HepG2 (cell line): ENCODE results near the gene SLC22A23. TPM values are rescaled to one million over a fixed set of nuclear protein-coding genes. Genes with fewer than 3 reads are reported as not detected.
A peak's percentile ranks its signal among the peaks of the same experiment; 100 is the strongest.

Experiments
- ATM ChIP-seq: fragments of 450-650 bp; IDR thresholded peaks from 2 replicates; pipeline ENCODE4 v1.7.1; 2017; ENCODE audit warnings: mild to moderate bottlenecking, borderline replicate concordance
- GABPA ChIP-seq, 2 experiments: IDR thresholded peaks; 2 replicates each; pipeline ENCODE4 v1.6.1; 2011 to 2016; ENCODE audit warnings: low read depth in 2 of 2, low read length in 1 of 2, missing biosample characterization in 1 of 2, missing genetic modification characterization in 1 of 2
- ISL2 ChIP-seq: sonication (generic); formaldehyde crosslinking; IDR thresholded peaks from 2 replicates; pipeline ENCODE4 v1.5.0; 2020; ENCODE audit warnings: missing genetic modification reagents
- KDM5B ChIP-seq: sonication (generic); formaldehyde crosslinking; IDR thresholded peaks from 2 replicates; pipeline ENCODE4 v1.4.0; 2020; ENCODE audit warnings: missing genetic modification reagents, mild to moderate bottlenecking, borderline replicate concordance
- KLF16 ChIP-seq, 2 experiments: sonication (generic) in 1 of 2; formaldehyde crosslinking in 1 of 2; IDR thresholded peaks; 2 replicates each; pipeline versions ENCODE4 v1.6.1 to v1.8.0; 2016 to 2023; ENCODE audit warnings: missing genetic modification reagents in 2 of 2, missing compliant biosample characterization in 1 of 2
- KMT2A ChIP-seq: sonication (generic); formaldehyde crosslinking; IDR thresholded peaks from 2 replicates; pipeline ENCODE4 v1.4.0; 2020; ENCODE audit warnings: missing genetic modification reagents
- MEIS2 ChIP-seq: sonication (generic); formaldehyde crosslinking; IDR thresholded peaks from 2 replicates; pipeline ENCODE4 v1.9.0; 2021; ENCODE audit warnings: mild to moderate bottlenecking, missing genetic modification reagents
- NFATC3 ChIP-seq: sonication (generic); formaldehyde crosslinking; IDR thresholded peaks from 2 replicates; pipeline ENCODE4 v1.5.1; 2020; ENCODE audit warnings: mild to moderate bottlenecking, missing genetic modification reagents
- ZBTB4 ChIP-seq: sonication (generic); formaldehyde crosslinking; IDR thresholded peaks from 2 replicates; pipeline ENCODE4 v1.4.0; 2020; ENCODE audit warnings: missing genetic modification reagents, mild to moderate bottlenecking, borderline replicate concordance
- ZFX ChIP-seq: sonication (generic); formaldehyde crosslinking; IDR thresholded peaks from 2 replicates; pipeline ENCODE4 v1.4.0; 2020; ENCODE audit warnings: mild to moderate bottlenecking, low read depth, missing genetic modification reagents, moderate library complexity
- ZNF33A ChIP-seq: sonication (generic); formaldehyde crosslinking; IDR thresholded peaks from 2 replicates; pipeline ENCODE4 v1.5.1; 2020; ENCODE audit warnings: missing genetic modification reagents, mild to moderate bottlenecking, moderate library complexity, borderline replicate concordance
- ZNF558 ChIP-seq: sonication (generic); formaldehyde crosslinking; IDR thresholded peaks from 2 replicates; pipeline ENCODE4 v1.9.0; 2022; ENCODE audit warnings: mild to moderate bottlenecking, missing genetic modification reagents, borderline replicate concordance
- ZNF614 ChIP-seq: IDR thresholded peaks from 2 replicates; pipeline ENCODE4 v1.6.1; 2018; ENCODE audit warnings: missing biosample characterization, missing genetic modification reagents, inconsistent platforms, borderline replicate concordance
- polyA plus RNA-seq, 8 experiments: library from polyadenylated mRNA; depleted of rRNA in 3 of 8; stranded (reverse) in 7 of 8; unstranded in 1 of 8; fragments of >200 nt; fragmentation: Illumina TruSeq in 4 of 8; extraction: Trizol in 4 of 8; gene quantifications; 2 replicates each; pipeline versions ENCODE4 v1.2.1 to v1.2.3, GENCODE V29; 2011 to 2016; ENCODE audit warnings: low read depth in 4 of 8, missing spikeins in 1 of 8, mixed read lengths in 1 of 8; ENCODE audit not compliant: insufficient read depth in 1 of 8
- total RNA-seq, 5 experiments: library from RNA; depleted of rRNA; stranded (reverse); fragments of >200 nt; fragmentation: Illumina TruSeq; extraction: Trizol; gene quantifications; 2 replicates each; pipeline ENCODE4 v1.2.3, GENCODE V29; 2016; ENCODE audit warnings: low read depth in 1 of 5
- TF ChIP-seq, protein P1 (sequence below): sonication (generic); formaldehyde crosslinking; IDR thresholded peaks from 2 replicates; pipeline ENCODE4 v1.8.0; 2023; ENCODE audit warnings: mild to moderate bottlenecking, missing genetic modification reagents
- TF ChIP-seq, protein P2 (sequence below): IDR thresholded peaks from 2 replicates; pipeline ENCODE4 v1.6.1; 2012; ENCODE audit warnings: low read length, improper control_type of control experiment
- TF ChIP-seq, protein P3 (sequence below), 2 experiments: fragments of 450-650 bp in 1 of 2; sonication (generic) in 1 of 2; formaldehyde crosslinking; IDR thresholded peaks; 2 replicates each; pipeline versions ENCODE4 v1.5.0 to v1.8.0; 2020 to 2022; ENCODE audit warnings: mild to moderate bottlenecking in 1 of 2, missing genetic modification reagents in 1 of 2
- TF ChIP-seq, protein P4 (sequence below): sonication (generic); formaldehyde crosslinking; IDR thresholded peaks from 2 replicates; pipeline ENCODE4 v1.5.0; 2020; ENCODE audit warnings: mild to moderate bottlenecking, missing genetic modification reagents, moderate library complexity

SLC22A23 gene
- total and polyA plus RNA-seq, 2 of the 13 experiments (the other 11 are each of a cell fraction or from before 2014, with no cell fraction given) = 11.8 to 17.5 TPM

GRCh38 chr6:3251462-3252314 is 205.2 kb downstream of the SLC22A23 start (continued):
- TF ChIP-seq, protein P1, sequence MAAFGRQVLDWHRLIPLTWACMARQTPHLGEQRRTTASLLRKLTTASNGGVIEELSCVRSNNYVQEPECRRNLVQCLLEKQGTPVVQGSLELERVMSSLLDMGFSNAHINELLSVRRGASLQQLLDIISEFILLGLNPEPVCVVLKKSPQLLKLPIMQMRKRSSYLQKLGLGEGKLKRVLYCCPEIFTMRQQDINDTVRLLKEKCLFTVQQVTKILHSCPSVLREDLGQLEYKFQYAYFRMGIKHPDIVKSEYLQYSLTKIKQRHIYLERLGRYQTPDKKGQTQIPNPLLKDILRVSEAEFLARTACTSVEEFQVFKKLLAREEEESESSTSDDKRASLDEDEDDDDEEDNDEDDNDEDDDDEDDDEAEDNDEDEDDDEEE (CRISPR knock-in tag) = peak; percentile 85; the same call in 1 of the 2 replicates
- TF ChIP-seq KDM5B (CRISPR knock-in tag) (no peak), GABPA (IDR thresholded peaks at IDR 0.05; ENCODE audit: low read depth, low read length) (no peak), GABPA (CRISPR knock-in tag; IDR thresholded peaks at IDR 0.05; ENCODE audit: low read depth) (no peak), KLF16 (CRISPR knock-in tag; IDR thresholded peaks at IDR 0.05) (peak in 1 of 2 experiments; percentile 69; a peak in 1 of 4 replicates), ZNF558 (CRISPR knock-in tag) (no peak), ISL2 (CRISPR knock-in tag) (no peak), NFATC3 (CRISPR knock-in tag) (0 out of 2 replicates have a peak, but pooled peaks have one; percentile 61), ATM (no peak), MEIS2 (CRISPR knock-in tag) (no peak), ZNF33A (CRISPR knock-in tag) (no peak), ZNF614 (CRISPR knock-in tag) (peak; percentile 42; the same call in 1 of the 2 replicates), ZBTB4 (CRISPR knock-in tag) (no peak), KMT2A (CRISPR knock-in tag) (0 out of 2 replicates have a peak, but pooled peaks have one; percentile 31), ZFX (CRISPR knock-in tag) (peak; percentile 52)
- TF ChIP-seq, protein P2, sequence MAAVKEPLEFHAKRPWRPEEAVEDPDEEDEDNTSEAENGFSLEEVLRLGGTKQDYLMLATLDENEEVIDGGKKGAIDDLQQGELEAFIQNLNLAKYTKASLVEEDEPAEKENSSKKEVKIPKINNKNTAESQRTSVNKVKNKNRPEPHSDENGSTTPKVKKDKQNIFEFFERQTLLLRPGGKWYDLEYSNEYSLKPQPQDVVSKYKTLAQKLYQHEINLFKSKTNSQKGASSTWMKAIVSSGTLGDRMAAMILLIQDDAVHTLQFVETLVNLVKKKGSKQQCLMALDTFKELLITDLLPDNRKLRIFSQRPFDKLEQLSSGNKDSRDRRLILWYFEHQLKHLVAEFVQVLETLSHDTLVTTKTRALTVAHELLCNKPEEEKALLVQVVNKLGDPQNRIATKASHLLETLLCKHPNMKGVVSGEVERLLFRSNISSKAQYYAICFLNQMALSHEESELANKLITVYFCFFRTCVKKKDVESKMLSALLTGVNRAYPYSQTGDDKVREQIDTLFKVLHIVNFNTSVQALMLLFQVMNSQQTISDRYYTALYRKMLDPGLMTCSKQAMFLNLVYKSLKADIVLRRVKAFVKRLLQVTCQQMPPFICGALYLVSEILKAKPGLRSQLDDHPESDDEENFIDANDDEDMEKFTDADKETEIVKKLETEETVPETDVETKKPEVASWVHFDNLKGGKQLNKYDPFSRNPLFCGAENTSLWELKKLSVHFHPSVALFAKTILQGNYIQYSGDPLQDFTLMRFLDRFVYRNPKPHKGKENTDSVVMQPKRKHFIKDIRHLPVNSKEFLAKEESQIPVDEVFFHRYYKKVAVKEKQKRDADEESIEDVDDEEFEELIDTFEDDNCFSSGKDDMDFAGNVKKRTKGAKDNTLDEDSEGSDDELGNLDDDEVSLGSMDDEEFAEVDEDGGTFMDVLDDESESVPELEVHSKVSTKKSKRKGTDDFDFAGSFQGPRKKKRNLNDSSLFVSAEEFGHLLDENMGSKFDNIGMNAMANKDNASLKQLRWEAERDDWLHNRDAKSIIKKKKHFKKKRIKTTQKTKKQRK = no peak
- TF ChIP-seq, protein P3, sequence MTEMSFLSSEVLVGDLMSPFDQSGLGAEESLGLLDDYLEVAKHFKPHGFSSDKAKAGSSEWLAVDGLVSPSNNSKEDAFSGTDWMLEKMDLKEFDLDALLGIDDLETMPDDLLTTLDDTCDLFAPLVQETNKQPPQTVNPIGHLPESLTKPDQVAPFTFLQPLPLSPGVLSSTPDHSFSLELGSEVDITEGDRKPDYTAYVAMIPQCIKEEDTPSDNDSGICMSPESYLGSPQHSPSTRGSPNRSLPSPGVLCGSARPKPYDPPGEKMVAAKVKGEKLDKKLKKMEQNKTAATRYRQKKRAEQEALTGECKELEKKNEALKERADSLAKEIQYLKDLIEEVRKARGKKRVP (CRISPR knock-in tag; IDR thresholded peaks at IDR 0.05) = no peak
- TF ChIP-seq, protein P4, sequence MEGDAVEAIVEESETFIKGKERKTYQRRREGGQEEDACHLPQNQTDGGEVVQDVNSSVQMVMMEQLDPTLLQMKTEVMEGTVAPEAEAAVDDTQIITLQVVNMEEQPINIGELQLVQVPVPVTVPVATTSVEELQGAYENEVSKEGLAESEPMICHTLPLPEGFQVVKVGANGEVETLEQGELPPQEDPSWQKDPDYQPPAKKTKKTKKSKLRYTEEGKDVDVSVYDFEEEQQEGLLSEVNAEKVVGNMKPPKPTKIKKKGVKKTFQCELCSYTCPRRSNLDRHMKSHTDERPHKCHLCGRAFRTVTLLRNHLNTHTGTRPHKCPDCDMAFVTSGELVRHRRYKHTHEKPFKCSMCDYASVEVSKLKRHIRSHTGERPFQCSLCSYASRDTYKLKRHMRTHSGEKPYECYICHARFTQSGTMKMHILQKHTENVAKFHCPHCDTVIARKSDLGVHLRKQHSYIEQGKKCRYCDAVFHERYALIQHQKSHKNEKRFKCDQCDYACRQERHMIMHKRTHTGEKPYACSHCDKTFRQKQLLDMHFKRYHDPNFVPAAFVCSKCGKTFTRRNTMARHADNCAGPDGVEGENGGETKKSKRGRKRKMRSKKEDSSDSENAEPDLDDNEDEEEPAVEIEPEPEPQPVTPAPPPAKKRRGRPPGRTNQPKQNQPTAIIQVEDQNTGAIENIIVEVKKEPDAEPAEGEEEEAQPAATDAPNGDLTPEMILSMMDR (CRISPR knock-in tag) = peak; percentile 96
